ENCODE measurements around the gene ETV5.

GRCh38 chr3:185999221-185999620, 109.7 kb downstream of the ETV5 start:
- TF ChIP-seq CTCF (IDR thresholded peaks at IDR 0.05) (no peak), POLR2A (IDR thresholded peaks at IDR 0.05) (no peak)
